ENCODE measurements around the gene FTO.

GRCh38 chr16:53878216-53878615, 174.3 kb downstream of the FTO start:
- TF ChIP-seq CTCF (IDR thresholded peaks at IDR 0.05) = no peak
- TF ChIP-seq POLR2AphosphoS5 (IDR thresholded peaks at IDR 0.05) = no peak

Data from prostate gland (tissue), 2 donors.